Endodermal cell (in vitro differentiated cells): Measurements from ENCODE around the gene DAB1. TPM values are rescaled to one million over a fixed set of nuclear protein-coding genes. Genes with fewer than 3 reads are reported as not detected.

Experiments used
- DNase-seq: peaks from one replicate; pipeline ENCODE4 v3.0.0-alpha.2; 2017
- H3K27ac ChIP-seq: 2 replicates; pipeline ENCODE4 v1.5.1; 2013; ENCODE audit warnings: mild to moderate bottlenecking, low read depth, low read length, moderate library complexity
- H3K27me3 ChIP-seq: 2 replicates; pipeline ENCODE4 v1.6.1; 2013; ENCODE audit warnings: mild to moderate bottlenecking, low read length, moderate library complexity; ENCODE audit not compliant: insufficient read depth, control insufficient read depth, poor library complexity, severe bottlenecking
- H3K36me3 ChIP-seq: 2 replicates; pipeline ENCODE4 v1.7.0; 2013; ENCODE audit warnings: mild to moderate bottlenecking, low read length, moderate library complexity; ENCODE audit not compliant: control insufficient read depth, insufficient read depth
- H3K4me1 ChIP-seq: one replicate; pipeline ENCODE4 v1.7.0; 2013; ENCODE audit warnings: low read length; ENCODE audit not compliant: control insufficient read depth, insufficient read depth
- H3K4me3 ChIP-seq: 2 replicates; pipeline ENCODE4 v1.5.1; 2013; ENCODE audit warnings: mild to moderate bottlenecking, low read length, moderate library complexity
- H3K9ac ChIP-seq: 2 replicates; pipeline ENCODE4 v1.6.1; 2013; ENCODE audit warnings: mild to moderate bottlenecking, low read length, moderate library complexity; ENCODE audit not compliant: poor library complexity, severe bottlenecking; ENCODE audit errors: extremely low read depth
- H3K9me3 ChIP-seq: 2 replicates; pipeline ENCODE4 v1.6.1; 2013; ENCODE audit warnings: mild to moderate bottlenecking, low read length, moderate library complexity; ENCODE audit not compliant: control insufficient read depth
- H3K27ac Mint-ChIP-seq: 2 replicates; pipeline ENCODE4 v1.8.0; 2020; ENCODE audit warnings: mixed read lengths
- H3K27me3 Mint-ChIP-seq: 2 replicates; pipeline ENCODE4 v1.8.0; 2021; ENCODE audit warnings: mild to moderate bottlenecking, mixed read lengths; ENCODE audit not compliant: insufficient read depth
- H3K36me3 Mint-ChIP-seq: 2 replicates; pipeline ENCODE4 v1.8.0; 2020; ENCODE audit warnings: low read depth, mixed read lengths
- H3K4me1 Mint-ChIP-seq: 2 replicates; pipeline ENCODE4 v1.8.0; 2020; ENCODE audit warnings: mixed read lengths
- H3K4me3 Mint-ChIP-seq: 2 replicates; pipeline ENCODE4 v1.8.0; 2020; ENCODE audit warnings: mild to moderate bottlenecking, moderate library complexity, mixed read lengths
- H3K9me3 Mint-ChIP-seq: 2 replicates; pipeline ENCODE4 v1.8.0; 2020; ENCODE audit warnings: mild to moderate bottlenecking, mixed read lengths
- WGBS, 2 experiments: methylation state at CpG; one replicate each; pipeline versions ENCODE4 v1.1.5 to v1.1.7; 2013; ENCODE audit warnings: missing lambda C conversion rate in 2 of 2, mixed read lengths in 1 of 2; ENCODE audit not compliant: insufficient coverage in 1 of 2, insufficient read length in 1 of 2; 5-methylcytosine and 5-hydroxymethylcytosine counted together
- total RNA-seq, 2 donors: library from RNA; stranded (reverse); fragmentation: NEBNext Ultra II Directional in 1 of 2; extraction: Animal tissue kit (Norgen Biotek cat#: 25700) in 1 of 2; gene quantifications; 2 replicates in 1 of 2; 3 replicates in 1 of 2; pipeline ENCODE4 v1.2.1, GENCODE V29; 2021
- TF ChIP-seq, protein P1 (sequence below): fragments of 200-600 bp; sonication (generic); conservative IDR thresholded peaks from 2 replicates; pipeline ENCODE4 v1.5.0; 2021; ENCODE audit warnings: antibody characterized with exemption, mild to moderate bottlenecking

Gene DAB1
- total RNA-seq, 2 donors from 2014 or later = 32.0 to 36.2 TPM

DNA sequence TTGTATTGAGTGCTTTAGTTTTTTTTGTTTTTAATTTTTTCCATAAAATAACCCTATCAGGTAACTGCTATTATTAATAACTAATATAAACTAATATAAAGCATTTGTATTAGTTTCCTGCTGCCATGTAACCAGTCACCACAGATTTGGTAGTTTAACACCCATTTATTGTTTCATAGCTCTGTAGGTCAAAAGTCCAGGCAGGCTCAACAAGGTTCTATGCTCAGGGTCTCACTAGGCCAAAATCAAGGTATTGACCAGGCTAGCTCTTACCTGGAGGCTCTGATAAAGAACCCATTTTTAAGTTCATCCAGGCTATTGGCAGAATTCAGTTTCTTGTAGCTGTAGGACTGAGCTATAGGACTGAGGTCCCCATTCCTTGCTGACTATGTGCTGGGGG is 189.4 kb downstream of the DAB1 start:
- no peaks in the 10 kb centered on the region for H3K36me3 ChIP-seq
- no peaks in the 10 kb centered on the region for H3K27me3 ChIP-seq
- H3K4me1 Mint-ChIP-seq = peaks cover 5% of the 10 kb centered on the region
- H3K27me3 Mint-ChIP-seq = no peaks in the 10 kb centered on the region
- no peak overlapping the region for H3K4me3 ChIP-seq
- DNase-seq = no peak
- TF ChIP-seq, protein P1, sequence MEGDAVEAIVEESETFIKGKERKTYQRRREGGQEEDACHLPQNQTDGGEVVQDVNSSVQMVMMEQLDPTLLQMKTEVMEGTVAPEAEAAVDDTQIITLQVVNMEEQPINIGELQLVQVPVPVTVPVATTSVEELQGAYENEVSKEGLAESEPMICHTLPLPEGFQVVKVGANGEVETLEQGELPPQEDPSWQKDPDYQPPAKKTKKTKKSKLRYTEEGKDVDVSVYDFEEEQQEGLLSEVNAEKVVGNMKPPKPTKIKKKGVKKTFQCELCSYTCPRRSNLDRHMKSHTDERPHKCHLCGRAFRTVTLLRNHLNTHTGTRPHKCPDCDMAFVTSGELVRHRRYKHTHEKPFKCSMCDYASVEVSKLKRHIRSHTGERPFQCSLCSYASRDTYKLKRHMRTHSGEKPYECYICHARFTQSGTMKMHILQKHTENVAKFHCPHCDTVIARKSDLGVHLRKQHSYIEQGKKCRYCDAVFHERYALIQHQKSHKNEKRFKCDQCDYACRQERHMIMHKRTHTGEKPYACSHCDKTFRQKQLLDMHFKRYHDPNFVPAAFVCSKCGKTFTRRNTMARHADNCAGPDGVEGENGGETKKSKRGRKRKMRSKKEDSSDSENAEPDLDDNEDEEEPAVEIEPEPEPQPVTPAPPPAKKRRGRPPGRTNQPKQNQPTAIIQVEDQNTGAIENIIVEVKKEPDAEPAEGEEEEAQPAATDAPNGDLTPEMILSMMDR = no peak
- H3K9me3 ChIP-seq = no peaks in the 10 kb centered on the region
- H3K27ac Mint-ChIP-seq = no peak overlapping the region
- no peaks in the 10 kb centered on the region for H3K36me3 Mint-ChIP-seq
- peaks cover 6% of the 10 kb centered on the region for H3K4me1 ChIP-seq
- no peaks in the 10 kb centered on the region for H3K9me3 Mint-ChIP-seq
- H3K4me3 Mint-ChIP-seq = no peak overlapping the region
- H3K9ac ChIP-seq = no peak overlapping the region
- no peak overlapping the region for H3K27ac ChIP-seq

- peak; percentile 29 for DNase-seq
- Histone ChIP-seq H3K27me3 (no peaks in the 10 kb centered on the region), H3K9ac (no peak overlapping the region), H3K4me3 (no peak overlapping the region), H3K4me1 (peaks cover 6% of the 10 kb centered on the region), H3K27ac (no peak overlapping the region), H3K36me3 (no peaks in the 10 kb centered on the region), H3K9me3 (no peaks in the 10 kb centered on the region)
- H3K9me3 Mint-ChIP-seq = no peaks in the 10 kb centered on the region
- TF ChIP-seq, protein P1 = peak; percentile 61
- H3K4me3 Mint-ChIP-seq = no peak overlapping the region
- H3K4me1 Mint-ChIP-seq = peaks cover 5% of the 10 kb centered on the region
- no peaks in the 10 kb centered on the region for H3K27me3 Mint-ChIP-seq
- H3K27ac Mint-ChIP-seq = no peak overlapping the region
- 89 to 100% methylated on average over 2 to 3 of the region's 3 CpGs for WGBS, 2 experiments
- H3K36me3 Mint-ChIP-seq = no peaks in the 10 kb centered on the region
These were observed 191.4 kb downstream of the DAB1 start for GRCh38 chr1:57232500-57232899.

DNA sequence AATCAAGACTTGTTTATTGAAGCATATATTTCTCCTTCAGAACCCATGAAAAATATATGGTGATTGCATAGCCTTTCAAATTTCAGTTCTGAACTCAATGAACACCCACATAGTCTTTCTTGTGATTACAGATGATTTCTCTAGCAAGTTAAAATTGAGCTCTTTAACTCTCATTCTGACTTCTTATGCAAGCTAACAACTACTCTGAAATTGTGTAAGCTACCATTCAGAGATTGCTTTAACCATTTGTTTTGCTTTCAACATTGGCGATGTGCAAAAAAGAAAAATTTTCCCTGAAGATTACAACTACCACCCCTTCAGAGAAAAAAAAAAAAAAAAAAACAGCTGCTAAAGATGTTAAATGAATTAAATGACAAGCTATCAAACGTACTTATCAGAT is 193.9 kb downstream of the DAB1 start:
- WGBS, 2 experiments = 100% methylated on average over 1 of the region's 2 CpGs; no CpG with 5 or more reads in 1 of the 2 experiments

More for the DNA sequence above, 193.9 kb downstream of the DAB1 start:
- Histone ChIP-seq H3K27ac (no peak overlapping the region), H3K4me3 (no peak overlapping the region), H3K9me3 (no peaks in the 10 kb centered on the region), H3K36me3 (no peaks in the 10 kb centered on the region), H3K9ac (no peak overlapping the region), H3K4me1 (peaks cover 6% of the 10 kb centered on the region), H3K27me3 (no peaks in the 10 kb centered on the region)
- H3K36me3 Mint-ChIP-seq = no peaks in the 10 kb centered on the region
- H3K4me1 Mint-ChIP-seq = peaks cover 9% of the 10 kb centered on the region
- H3K4me3 Mint-ChIP-seq = no peak overlapping the region
- TF ChIP-seq, protein P1 = no peak
- no peak overlapping the region for H3K27ac Mint-ChIP-seq
- DNase-seq = no peak
- H3K9me3 Mint-ChIP-seq = no peaks in the 10 kb centered on the region
- no peaks in the 10 kb centered on the region for H3K27me3 Mint-ChIP-seq
